ENCODE results near the gene SLC12A9. TPM values are rescaled to one million over a fixed set of nuclear protein-coding genes. Genes with fewer than 3 reads are reported as not detected.

SLC12A9 gene
- total and polyA plus RNA-seq, 2 experiments from 2014 or later: 17.1 to 21.3 TPM

DNA sequence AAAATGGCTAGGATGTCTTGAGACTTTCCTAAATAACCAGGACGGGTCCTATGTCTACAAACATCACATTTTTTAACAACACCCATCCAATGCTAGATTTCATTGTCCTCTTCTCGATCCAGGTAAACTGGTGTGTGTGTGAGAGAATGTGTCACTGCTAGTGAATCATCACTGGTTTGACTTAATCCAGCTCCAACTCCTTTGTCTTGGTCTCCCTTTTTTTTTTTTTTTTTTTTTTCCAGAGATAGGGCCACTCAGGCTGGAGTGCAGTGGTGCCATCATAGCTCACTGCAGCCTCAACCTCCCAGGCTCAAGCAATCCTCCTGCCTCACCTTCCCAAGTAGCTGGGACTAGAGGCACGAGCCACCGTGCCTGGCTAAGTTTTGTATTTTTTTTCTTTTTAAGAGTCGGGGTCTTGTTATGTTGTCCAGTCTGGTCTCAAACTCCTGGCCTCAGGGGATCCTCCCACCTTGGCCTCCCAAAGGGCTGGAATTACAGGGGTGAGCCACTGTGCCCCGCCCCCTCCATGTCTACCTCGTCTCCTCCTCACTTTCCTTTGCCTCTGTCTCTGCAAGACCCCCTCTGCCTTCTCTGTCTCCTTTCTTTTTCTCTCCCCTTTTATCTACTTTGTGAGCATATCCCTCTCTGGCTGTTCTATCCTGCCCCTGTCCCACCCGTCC is 39.2 kb downstream of the SLC12A9 start:
- WGBS (ENCODE audit: low lambda C conversion rate, missing lambda C conversion rate): 82% methylated on average over 8 of the region's 8 CpGs

DNA sequence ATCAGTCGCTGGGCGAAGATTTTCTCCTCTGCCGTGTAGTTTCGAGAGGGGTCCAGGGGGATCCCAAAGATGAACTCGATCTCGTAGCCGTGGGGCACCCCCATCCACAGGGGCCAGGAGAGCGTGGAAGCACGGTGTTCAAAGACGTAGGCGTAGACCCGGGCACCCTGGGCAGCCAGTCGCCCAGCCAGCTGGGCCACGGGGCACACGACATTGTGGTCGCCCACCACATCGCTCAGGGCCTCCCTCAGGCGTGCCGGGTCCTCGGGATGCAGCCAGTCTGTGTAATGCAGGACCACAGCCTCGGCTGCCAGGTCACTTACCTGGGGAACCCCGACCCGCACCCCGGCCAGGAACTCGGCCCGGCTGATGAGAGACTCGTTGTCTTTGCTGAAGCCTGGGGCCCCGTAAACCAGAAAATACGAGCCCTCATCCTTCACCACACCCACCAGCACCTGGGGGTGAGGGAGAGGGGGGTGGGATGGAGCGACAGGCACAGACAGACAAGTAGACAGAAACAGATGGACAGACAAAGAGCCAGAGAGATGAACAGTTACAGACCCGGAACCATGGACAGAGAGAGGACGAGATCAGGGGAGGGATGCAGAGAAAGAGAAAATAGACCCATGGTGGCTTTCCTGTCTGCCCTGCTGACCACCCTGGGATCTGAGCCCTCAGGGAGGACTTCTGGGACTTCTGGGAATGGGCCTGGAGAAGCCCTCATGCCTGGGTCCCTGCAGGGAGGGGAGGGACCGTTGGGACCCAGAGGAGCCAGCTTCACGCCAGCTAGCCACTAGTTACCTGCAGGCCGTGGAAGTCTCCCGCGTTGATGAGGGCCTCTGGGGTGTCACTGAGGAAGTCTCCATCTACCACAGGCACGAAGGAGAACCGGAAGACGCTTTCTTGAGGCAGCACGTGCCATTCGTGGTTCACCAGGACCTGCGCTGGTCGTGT is 40.1 kb downstream of the SLC12A9 start:
- H3K27me3 ChIP-seq: peaks cover 14% of the 10 kb centered on the region
- H3K27ac ChIP-seq: no peak overlapping the region
- no peaks in the 10 kb centered on the region for H3K36me3 ChIP-seq (replicated peaks; ENCODE audit: insufficient read depth, low read depth)
- H4K20me1 ChIP-seq (ENCODE audit: insufficient read depth, poor library complexity, severe bottlenecking): no peaks in the 10 kb centered on the region
- WGBS (ENCODE audit: low lambda C conversion rate, missing lambda C conversion rate): 95% methylated on average over 42 of the region's 44 CpGs
- no peaks in the 10 kb centered on the region for H3K9me2 ChIP-seq (replicated peaks; ENCODE audit: insufficient read depth)
- DNase-seq (ENCODE audit: low spot score): no peak
- peaks cover 13% of the 10 kb centered on the region for H3K79me2 ChIP-seq
- no peaks in the 10 kb centered on the region for H3K9me3 ChIP-seq (ENCODE audit: low read depth)
- TF ChIP-seq EZH2 (IDR thresholded peaks at IDR 0.05; ENCODE audit: borderline replicate concordance): no peak
- TF ChIP-seq, protein P1, sequence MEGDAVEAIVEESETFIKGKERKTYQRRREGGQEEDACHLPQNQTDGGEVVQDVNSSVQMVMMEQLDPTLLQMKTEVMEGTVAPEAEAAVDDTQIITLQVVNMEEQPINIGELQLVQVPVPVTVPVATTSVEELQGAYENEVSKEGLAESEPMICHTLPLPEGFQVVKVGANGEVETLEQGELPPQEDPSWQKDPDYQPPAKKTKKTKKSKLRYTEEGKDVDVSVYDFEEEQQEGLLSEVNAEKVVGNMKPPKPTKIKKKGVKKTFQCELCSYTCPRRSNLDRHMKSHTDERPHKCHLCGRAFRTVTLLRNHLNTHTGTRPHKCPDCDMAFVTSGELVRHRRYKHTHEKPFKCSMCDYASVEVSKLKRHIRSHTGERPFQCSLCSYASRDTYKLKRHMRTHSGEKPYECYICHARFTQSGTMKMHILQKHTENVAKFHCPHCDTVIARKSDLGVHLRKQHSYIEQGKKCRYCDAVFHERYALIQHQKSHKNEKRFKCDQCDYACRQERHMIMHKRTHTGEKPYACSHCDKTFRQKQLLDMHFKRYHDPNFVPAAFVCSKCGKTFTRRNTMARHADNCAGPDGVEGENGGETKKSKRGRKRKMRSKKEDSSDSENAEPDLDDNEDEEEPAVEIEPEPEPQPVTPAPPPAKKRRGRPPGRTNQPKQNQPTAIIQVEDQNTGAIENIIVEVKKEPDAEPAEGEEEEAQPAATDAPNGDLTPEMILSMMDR (IDR thresholded peaks at IDR 0.05; ENCODE audit: poor library complexity): no peak
- TF ChIP-seq EZH2phosphoT487 (IDR thresholded peaks at IDR 0.05; ENCODE audit: low read depth, severe bottlenecking, unreplicated experiment): no peak
- H3K4me3 ChIP-seq: no peak overlapping the region
- H2AFZ ChIP-seq: no peak overlapping the region
- H3K4me2 ChIP-seq: no peak overlapping the region
- H3K4me1 ChIP-seq (ENCODE audit: insufficient read depth): peaks cover 39% of the 10 kb centered on the region

More for the DNA sequence above, 39.2 kb downstream of the SLC12A9 start:
- H3K79me2 ChIP-seq: peaks cover 13% of the 10 kb centered on the region
- H4K20me1 ChIP-seq (ENCODE audit: insufficient read depth, poor library complexity, severe bottlenecking): no peaks in the 10 kb centered on the region
- H3K4me2 ChIP-seq: peak overlapping the region; percentile 93
- no peaks in the 10 kb centered on the region for H3K9me3 ChIP-seq (ENCODE audit: low read depth)
- H3K9me2 ChIP-seq (replicated peaks; ENCODE audit: insufficient read depth): no peaks in the 10 kb centered on the region
- H3K27ac ChIP-seq: peak overlapping the region; percentile 96
- H3K27me3 ChIP-seq: peaks cover 13% of the 10 kb centered on the region
- TF ChIP-seq, protein P1 (IDR thresholded peaks at IDR 0.05; ENCODE audit: poor library complexity): no peak
- TF ChIP-seq EZH2 (IDR thresholded peaks at IDR 0.05; ENCODE audit: borderline replicate concordance) (no peak), EZH2phosphoT487 (IDR thresholded peaks at IDR 0.05; ENCODE audit: low read depth, severe bottlenecking, unreplicated experiment) (no peak)
- H3K36me3 ChIP-seq (replicated peaks; ENCODE audit: insufficient read depth, low read depth): no peaks in the 10 kb centered on the region
- no peak overlapping the region for H3K4me3 ChIP-seq
- no peak for DNase-seq (ENCODE audit: low spot score)
- peaks cover 39% of the 10 kb centered on the region for H3K4me1 ChIP-seq (ENCODE audit: insufficient read depth)
- peak overlapping the region; percentile 61 for H2AFZ ChIP-seq

DNA sequence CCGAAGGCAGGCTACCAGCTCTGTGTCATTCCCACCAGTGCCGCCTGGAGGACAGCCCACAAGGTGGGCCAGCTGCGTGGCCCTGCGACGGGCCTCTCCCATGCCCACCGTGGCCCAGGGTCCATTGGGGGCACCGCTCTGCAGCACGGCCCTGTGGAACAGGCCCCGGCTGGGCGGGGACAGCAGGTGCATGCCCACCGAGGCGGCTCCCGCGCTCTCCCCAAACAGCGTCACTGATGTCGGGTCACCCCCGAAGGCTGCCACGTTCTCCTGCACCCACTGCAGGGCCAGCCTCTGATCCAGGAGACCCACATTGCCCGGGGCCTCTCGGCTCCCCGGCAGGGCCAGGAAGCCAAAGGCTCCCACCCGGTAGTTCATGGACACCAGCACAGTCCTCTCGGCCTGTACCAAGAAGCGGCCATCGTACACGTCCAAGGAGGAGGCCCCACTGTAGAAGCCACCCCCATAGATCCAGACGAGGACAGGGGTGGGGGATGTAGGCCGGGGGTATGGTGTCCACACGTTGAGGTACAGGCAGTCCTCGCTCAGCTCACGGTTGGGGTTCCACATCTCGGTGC is 40.9 kb downstream of the SLC12A9 start:
- Histone ChIP-seq H3K27ac (no peak overlapping the region), H3K36me3 (replicated peaks; ENCODE audit: insufficient read depth, low read depth) (no peaks in the 10 kb centered on the region), H3K4me2 (no peak overlapping the region), H4K20me1 (ENCODE audit: insufficient read depth, poor library complexity, severe bottlenecking) (no peaks in the 10 kb centered on the region), H3K4me3 (no peak overlapping the region), H3K79me2 (peaks cover 8% of the 10 kb centered on the region), H3K9me2 (replicated peaks; ENCODE audit: insufficient read depth) (no peaks in the 10 kb centered on the region), H3K9me3 (ENCODE audit: low read depth) (no peaks in the 10 kb centered on the region), H2AFZ (no peak overlapping the region), H3K27me3 (peaks cover 14% of the 10 kb centered on the region), H3K4me1 (ENCODE audit: insufficient read depth) (peaks cover 36% of the 10 kb centered on the region)
- no peak for TF ChIP-seq EZH2 (IDR thresholded peaks at IDR 0.05; ENCODE audit: borderline replicate concordance)
- TF ChIP-seq, protein P1 (IDR thresholded peaks at IDR 0.05; ENCODE audit: poor library complexity): no peak
- TF ChIP-seq EZH2phosphoT487 (IDR thresholded peaks at IDR 0.05; ENCODE audit: low read depth, severe bottlenecking, unreplicated experiment): no peak
- 92% methylated on average over 25 of the region's 32 CpGs for WGBS (ENCODE audit: low lambda C conversion rate, missing lambda C conversion rate)
- no peak for DNase-seq (ENCODE audit: low spot score)
